GM13977 (cell line): ENCODE data around the gene BMP15.

Experiments
- DNase-seq: peaks from one replicate; pipeline ENCODE4 v3.0.0; 2012; ENCODE audit warnings: low spot score
- CTCF ChIP-seq: IDR thresholded peaks from 2 replicates; pipeline ENCODE4 v1.5.1; 2012; ENCODE audit warnings: mild to moderate bottlenecking, control low read depth; ENCODE audit not compliant: insufficient read depth; ENCODE audit errors: extremely low read depth, missing control alignments
- in situ Hi-C: fragments of 300-500 bp; cut with MboI; formaldehyde crosslinking; loops from one replicate; pipeline ENCODE4 v1.12.0; 2022; ENCODE audit warnings: low sequenced_read_pairs, low pct_unique_long_range_greater_than_20kb, mixed read lengths, inconsistent platforms; ENCODE audit not compliant: unreplicated experiment

The BMP15 gene

GRCh38 chrX:50877310-50877709, 33.2 kb upstream of the BMP15 start:
- in situ Hi-C loops = no loop called here
- TF ChIP-seq CTCF = no peak
- DNase-seq = no peak

GRCh38 chrX:50881028-50881427, 29.5 kb upstream of the BMP15 start:
- in situ Hi-C loops = no loop called here
- TF ChIP-seq CTCF = no peak
- DNase-seq = no peak

- TF ChIP-seq CTCF = no peak
- no peak for DNase-seq
- in situ Hi-C loops = no loop called here
Observed at GRCh38 chrX:50888884-50889283, 21.7 kb upstream of the BMP15 start.

GRCh38 chrX:50889582-50889981, 21.0 kb upstream of the BMP15 start:
- in situ Hi-C loops = no loop called here
- no peak for TF ChIP-seq CTCF
- DNase-seq = no peak

GRCh38 chrX:50893047-50893446, 17.5 kb upstream of the BMP15 start:
- in situ Hi-C loops = no loop called here
- no peak for DNase-seq
- TF ChIP-seq CTCF = no peak

GRCh38 chrX:50893466-50893865, 17.1 kb upstream of the BMP15 start:
- TF ChIP-seq CTCF = no peak
- DNase-seq = no peak
- in situ Hi-C loops = no loop called here

- DNase-seq = no peak
- in situ Hi-C loops = no loop called here
- peak; percentile 30 for TF ChIP-seq CTCF
Observed at GRCh38 chrX:50905334-50905733, 5.2 kb upstream of the BMP15 start.
